Putamen (tissue), 1 donor: ENCODE measurements around the gene PSMC2.
"Not testable (repeated sequence)": the region's sequence is repeated elsewhere in the genome, so short reads cannot be mapped to it uniquely, and the experiment has no call there.

Source experiments
- DNase-seq: peaks from one replicate; pipeline ENCODE4 v3.0.0-alpha.2; 2016; ENCODE audit warnings: low spot score

Gene PSMC2

GRCh38 chr7:103379270-103379975 is 32.0 kb downstream of the PSMC2 start:
- DNase-seq: no peak

- no peak for DNase-seq
Measured at GRCh38 chr7:103380395-103381191, 33.1 kb downstream of the PSMC2 start.

- DNase-seq: no peak
Measured at GRCh38 chr7:103381280-103382031, 34.0 kb downstream of the PSMC2 start.

DNA sequence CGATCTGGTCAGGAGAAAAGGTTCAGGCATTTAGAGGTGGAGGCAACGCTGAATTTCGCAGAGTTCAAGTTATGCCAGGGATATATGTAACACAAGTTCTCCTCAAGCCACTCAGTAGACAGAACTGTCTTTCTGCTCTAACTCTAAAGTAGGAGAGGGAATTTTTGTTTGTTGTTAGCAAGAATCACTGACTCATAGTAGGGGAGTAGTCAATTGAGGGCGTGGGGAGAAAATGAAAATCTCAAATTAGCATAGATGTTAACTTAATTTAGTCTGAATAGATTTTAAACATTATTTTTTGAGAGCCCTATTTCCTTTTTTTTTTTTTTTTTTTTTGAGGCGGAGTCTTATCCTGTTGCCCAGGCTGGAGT is 34.6 kb downstream of the PSMC2 start:
- no peak for DNase-seq

DNA sequence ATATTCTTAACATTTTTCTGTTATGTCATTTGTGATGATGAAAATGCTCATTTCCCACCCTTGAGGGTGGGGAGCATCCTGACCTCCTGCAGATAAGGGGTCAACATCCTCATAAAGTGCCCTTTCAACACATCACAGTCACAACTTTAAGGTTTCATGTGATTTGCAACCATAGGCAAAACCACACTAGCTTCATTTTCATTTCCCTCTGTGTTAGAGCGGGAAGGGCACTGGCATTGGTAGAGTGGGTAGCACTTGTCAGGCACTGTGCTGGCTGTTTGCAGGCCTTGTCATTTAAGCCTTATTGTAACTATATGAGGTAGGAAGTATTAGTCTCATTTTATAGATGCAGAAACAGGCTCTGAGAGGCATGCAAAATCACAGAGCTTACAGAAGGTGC is 39.8 kb downstream of the PSMC2 start:
- no peak for DNase-seq

DNA sequence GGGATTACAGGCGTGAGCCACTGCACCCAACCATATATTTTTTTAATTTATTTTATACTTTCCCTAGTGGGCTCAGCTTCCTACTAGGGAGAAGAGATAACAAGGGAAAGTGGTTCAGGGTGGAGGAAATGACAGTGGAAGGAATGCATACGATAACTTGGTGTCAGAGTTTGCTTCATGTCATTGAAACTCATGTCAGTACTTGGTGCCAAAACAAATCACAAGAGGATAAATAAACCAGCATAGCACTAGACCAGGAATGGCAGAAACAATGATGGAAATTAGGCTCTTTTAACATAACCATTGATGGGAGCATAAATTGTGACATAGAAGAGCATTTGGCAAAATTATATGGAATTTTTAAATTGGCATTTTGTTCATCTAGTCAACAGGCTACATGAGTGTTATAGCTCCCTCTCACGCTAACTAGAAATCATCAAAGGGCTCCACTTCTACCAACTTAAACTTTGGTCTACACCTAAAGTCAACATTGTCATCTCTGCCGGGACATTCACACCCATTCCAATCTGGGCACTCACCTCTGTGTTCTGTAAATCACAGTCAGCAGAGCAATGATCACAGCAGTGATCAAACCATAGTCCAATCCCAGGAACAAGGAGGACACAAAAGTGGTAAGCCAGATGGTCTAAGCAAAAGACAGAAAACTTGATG is 41.2 kb downstream of the PSMC2 start:
- DNase-seq: no peak

DNA sequence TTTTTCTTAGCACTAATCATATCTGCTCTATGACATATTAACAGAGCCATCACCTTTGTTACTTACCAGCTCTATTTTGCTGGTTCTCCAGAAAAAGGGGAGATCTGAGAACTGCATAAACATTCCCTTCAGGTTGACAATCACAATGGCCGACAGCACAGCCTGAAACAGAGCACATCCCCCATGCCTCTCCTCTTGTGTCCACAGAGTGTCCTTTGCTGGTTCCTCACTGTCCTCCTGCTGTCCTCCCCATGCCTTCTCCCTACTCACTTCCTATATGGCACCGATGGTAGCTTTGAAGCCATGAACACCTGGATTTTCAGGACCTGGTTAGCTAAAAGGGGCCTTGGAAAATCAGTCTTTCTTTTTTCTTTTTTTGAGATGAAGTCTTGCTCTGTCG is 41.8 kb downstream of the PSMC2 start:
- DNase-seq: no peak

GRCh38 chr7:103391150-103391549 is 43.7 kb downstream of the PSMC2 start:
- no peak for DNase-seq

- no peak for DNase-seq
Measured at GRCh38 chr7:103391976-103392375, 44.5 kb downstream of the PSMC2 start.

- DNase-seq: no peak
Measured at GRCh38 chr7:103394566-103394965, 47.1 kb downstream of the PSMC2 start.

GRCh38 chr7:103395071-103395470 is 47.6 kb downstream of the PSMC2 start:
- no peak for DNase-seq

DNA sequence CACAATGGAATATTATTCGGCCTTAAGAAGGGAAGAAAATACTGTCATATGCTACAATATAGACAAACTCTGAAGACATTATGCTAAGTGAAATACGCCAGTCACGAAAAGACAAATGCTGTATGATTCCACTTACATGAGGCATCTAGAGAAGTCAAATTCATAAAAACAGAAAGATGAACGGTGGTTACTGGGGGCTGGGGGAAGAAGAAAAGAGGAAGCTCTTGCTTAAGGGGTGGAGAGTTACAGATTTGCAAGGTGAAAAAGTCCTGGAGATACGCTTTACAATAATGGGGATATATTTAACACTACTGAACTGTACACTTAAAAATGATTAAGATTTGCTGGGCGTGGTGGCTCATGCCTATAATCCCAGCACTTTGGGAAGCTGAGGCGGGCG is 49.0 kb downstream of the PSMC2 start:
- DNase-seq: no peak

DNA sequence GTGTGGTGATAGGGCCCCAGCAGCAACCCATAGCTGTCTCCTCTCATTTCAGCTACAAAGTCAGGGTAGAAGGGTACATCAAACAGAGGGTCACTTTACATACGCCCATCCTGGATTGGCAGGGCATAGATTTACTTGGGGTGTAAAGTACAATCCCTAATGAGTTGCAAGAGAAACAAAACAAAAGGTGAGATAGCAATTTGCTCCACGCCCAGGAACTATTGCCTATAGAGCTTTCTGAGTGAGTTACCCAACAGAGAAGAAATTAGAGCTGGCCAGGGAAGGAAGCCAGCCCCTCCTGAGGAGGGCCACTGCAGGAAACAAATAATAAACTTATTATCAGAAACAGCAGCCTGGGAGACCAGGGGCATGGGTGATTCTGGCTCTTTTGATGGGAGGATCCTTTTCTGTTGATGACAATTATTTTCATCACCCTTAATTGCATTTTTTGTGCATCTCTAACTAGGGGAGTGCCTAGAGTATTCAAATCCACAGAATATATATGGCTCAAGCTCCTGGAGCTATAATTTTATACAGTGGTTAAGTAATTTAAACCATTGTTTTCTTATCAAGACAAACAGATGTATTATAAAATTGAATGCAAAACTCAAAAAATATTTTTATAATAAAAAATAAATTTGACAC is 51.2 kb downstream of the PSMC2 start:
- no peak for DNase-seq

- DNase-seq: not testable (repeated sequence)
Measured at GRCh38 chr7:103399687-103400086, 52.2 kb downstream of the PSMC2 start.

- DNase-seq: not testable (repeated sequence)
Measured at GRCh38 chr7:103405789-103406613, 58.6 kb downstream of the PSMC2 start.

GRCh38 chr7:103412151-103412550 is 64.7 kb downstream of the PSMC2 start:
- DNase-seq: no peak

GRCh38 chr7:103413407-103413806 is 66.0 kb downstream of the PSMC2 start:
- DNase-seq: no peak

- no peak for DNase-seq
Measured at GRCh38 chr7:103418241-103418640, 70.8 kb downstream of the PSMC2 start.
